HG03196 (cell line): ENCODE results near the gene IAPP.
"Not testable (repeated sequence)": the region's sequence is repeated elsewhere in the genome, so short reads cannot be mapped to it uniquely, and the experiment has no call there.

Source experiments
- ATAC-seq: cut with Tn5 transposase; IDR thresholded peaks from one replicate; pipeline ENCODE4 v1.9.1; 2021; ENCODE audit not compliant: unreplicated experiment

Gene IAPP

GRCh38 chr12:21372602-21373001 is at the start of gene IAPP:
TSS of gene IAPP (plus strand) at chr12:21372902. CDS start at chr12:21373352, 450 bp downstream.
- no peak for ATAC-seq

- no peak for ATAC-seq
These were observed 49.0 kb upstream of the IAPP start for GRCh38 chr12:21323736-21324135.

DNA sequence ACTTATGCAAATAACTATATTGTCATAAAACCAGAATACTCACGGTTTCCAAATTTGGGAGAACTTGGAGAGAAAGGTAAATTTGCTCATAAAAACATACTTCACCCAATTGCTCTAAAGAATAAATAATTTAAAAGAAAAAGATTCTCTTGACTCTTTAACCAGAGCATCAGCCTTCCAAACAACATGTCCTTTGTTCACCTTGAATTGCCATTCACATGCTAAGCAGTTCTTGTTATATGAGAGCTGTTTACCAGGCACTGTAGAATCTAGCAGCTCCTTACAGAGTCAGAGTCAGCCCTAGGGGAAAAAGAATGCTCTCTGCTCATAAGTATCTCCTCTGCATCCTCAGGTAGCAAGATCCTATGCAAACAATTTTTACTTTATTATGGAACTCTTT is 48.2 kb upstream of the IAPP start:
- ATAC-seq: no peak

DNA sequence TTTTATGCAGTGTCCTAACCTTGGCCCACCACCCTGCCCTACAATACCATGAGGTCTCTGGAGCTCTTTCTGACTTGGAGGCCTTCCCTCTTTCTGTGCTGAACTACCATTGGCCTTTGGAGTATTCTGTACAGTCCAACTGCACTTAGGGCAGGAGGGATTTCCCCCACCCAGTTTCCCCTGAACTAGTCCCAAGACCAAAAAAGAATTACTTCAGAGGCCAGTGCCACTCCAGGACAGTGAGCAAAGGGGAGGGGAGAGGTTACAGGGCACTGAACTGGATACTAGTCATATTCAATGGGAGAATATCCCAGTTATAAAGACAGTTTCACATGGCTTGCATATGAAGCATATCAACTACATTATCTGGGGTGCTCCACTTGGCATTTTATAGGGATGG is 44.1 kb upstream of the IAPP start:
- ATAC-seq: no peak

DNA sequence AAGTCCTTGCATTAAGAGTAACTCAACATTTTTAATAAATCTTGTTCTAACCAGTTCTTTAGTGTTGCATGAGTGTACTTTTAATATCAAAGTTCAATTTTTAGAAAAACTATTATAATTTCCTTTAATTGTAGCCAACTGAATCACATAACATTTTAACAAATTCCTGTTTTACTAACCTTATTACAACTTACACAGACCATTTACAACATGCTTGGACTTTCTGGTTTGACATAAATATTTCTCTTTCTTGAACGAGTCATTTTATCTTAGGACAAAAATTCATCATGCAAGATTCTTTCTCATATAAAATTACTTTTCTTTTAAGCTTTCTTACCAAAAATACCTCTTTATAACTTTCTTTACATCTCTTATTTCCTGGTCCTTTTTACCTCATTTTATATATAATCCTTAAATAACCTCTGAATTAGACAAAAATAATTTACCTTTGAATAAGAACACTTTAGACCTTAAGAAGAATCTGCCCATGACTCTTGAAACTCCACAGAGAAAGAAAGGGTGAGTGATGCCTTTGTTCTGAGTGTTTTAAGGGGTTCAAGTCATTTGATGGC is 41.9 kb upstream of the IAPP start:
- ATAC-seq: no peak

DNA sequence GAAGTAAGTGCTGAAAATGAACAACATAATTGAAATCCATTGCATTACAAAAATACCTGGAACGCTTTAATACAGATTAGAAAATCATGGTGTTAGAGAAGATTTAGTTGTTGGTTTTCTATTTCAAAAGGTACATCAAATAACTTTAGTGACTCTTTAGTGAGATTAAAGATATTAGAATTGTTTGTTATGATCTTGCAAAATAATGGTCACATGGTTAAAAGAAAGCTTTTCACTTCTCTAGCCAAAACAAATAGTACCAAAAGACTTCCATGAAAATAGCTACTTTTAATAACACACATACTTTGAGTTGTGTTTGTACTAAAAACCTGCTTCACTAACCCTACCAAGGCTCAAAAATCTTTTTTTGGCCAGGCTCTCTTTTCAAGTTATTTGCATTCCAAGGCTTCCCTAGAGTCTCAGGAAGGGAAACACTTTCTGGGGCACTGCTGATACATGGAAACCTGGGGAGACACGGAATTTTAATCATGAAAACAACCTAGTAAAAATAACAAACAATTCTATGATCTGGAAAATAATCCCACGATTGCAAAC is 37.9 kb upstream of the IAPP start, which contains the start of gene SLCO1A2:
Gene SLCO1A2, minus strand, starts transcription at position 147 of the 555 bp plus-strand sequence. CDS start 270 bp downstream, outside the sequence.
- ATAC-seq: no peak

GRCh38 chr12:21336656-21337055 is 36.0 kb upstream of the IAPP start:
- ATAC-seq: no peak

- no peak for ATAC-seq
These were observed 35.2 kb upstream of the IAPP start for GRCh38 chr12:21337453-21337852.

DNA sequence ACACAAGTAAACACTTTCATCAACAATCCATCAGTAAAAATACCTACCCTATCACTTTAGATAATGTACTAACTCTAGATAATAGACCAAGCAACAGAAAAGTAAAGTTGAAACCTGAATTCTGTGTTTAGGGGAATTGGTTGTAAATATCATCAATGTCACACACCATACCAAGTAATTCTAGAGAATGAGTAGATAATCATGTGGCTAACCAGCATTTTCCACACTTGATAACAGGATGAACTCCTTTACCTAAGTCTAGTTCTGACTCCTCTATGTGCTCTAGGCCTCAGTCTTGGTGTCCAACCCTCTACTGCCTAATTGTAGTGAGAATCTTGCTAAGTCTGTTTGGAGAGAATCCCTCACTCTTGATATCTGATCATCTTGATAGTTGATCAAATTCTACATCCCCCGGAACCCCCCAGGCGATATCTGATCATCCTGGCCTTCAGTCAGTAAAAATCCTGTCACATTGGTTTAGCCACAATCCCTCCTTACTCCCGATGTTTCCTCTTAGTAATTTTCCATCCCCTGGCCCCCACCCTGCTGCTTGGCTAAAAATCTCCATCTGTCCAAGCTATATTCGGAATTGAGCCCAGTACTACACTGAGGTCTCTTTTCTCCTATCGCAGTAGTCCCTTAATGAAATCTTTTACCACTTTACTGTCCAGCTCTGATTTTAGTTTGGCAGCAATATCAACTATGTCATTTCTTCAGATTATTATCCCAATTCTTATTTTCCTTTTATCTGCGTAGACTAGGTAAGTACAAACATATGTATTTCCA is 34.5 kb upstream of the IAPP start:
- ATAC-seq: no peak

DNA sequence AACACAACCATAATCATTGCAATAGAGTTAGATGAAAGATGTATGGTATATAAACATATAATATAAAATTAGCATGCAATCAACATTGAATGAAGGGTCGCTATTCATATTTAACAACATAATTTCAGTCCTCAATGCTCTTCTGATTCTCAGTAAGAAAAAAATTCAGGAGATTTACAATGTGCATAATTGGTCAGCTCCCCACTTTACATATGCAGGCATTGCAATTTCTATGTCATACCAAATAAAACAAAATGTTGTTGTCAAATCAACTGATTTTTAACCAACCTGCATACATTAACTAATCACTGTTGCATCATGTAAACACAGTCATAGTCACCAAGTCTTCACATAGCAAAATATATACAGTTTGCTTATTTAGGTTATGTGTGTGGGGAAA is 32.8 kb upstream of the IAPP start:
- no peak for ATAC-seq

DNA sequence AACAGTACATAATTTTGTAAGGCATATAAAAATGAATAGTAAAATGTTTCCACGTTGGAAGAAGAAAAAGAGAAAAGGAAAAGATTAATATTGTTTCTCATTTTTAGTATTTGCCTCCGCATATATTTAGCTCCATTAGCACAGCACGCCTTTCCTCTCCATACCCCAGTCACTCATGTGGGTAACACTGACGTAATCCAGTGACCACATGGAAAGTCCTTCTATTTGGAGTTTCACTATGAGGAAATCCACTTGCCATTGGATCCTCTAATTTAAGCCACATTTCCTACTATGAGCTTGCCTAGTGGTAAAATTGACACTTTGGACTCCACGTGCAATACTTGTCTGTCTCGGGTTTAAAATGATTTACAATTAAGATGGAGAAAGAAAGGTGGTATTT is 32.3 kb upstream of the IAPP start:
- ATAC-seq: no peak

DNA sequence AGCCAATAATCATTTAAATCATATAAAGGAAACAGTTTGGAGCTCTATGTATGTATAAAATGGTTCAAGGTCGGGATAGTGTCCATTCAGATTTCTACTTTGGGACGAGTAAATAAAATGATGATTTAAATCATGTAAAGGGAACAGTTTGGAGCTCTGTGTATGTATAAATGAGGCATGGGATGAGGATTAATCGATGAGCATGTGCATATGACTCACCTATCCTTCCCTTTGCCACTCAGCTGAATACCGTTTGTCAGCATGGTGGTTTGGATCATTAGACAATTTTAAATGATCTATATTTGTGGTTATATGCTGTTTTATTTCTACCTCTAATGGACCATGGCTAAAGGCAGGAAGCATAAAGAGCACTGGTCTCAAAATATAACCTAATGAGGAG is 30.9 kb upstream of the IAPP start:
- no peak for ATAC-seq

- ATAC-seq: no peak
These were observed 29.1 kb upstream of the IAPP start for GRCh38 chr12:21343636-21344035.

GRCh38 chr12:21346542-21347205 is 26.0 kb upstream of the IAPP start:
- no peak for ATAC-seq

GRCh38 chr12:21350975-21351374 is 21.7 kb upstream of the IAPP start:
- ATAC-seq: no peak

GRCh38 chr12:21353487-21353886 is 19.2 kb upstream of the IAPP start:
- ATAC-seq: no peak

DNA sequence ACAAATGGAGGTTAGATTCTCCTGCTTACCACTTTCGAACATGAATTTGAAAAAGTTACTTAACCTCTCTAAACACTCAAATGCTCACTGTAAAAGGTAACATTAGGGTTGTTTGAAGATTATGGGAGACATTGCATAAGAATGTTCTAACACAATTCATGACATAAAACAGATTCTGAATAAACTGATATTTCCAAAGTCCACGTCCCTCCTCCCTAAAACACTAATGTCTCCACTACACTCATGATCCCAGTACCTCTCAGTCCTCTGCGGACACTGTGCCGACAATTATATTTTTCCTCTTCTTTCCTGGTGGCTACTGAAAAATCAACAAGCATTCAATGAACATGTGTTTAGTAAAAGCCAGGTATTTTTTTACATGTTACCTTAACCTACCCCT is 18.8 kb upstream of the IAPP start:
- ATAC-seq: no peak

GRCh38 chr12:21354641-21355040 is 18.1 kb upstream of the IAPP start:
- no peak for ATAC-seq

- not testable (repeated sequence) for ATAC-seq
These were observed 12.1 kb upstream of the IAPP start for GRCh38 chr12:21360632-21361031.

DNA sequence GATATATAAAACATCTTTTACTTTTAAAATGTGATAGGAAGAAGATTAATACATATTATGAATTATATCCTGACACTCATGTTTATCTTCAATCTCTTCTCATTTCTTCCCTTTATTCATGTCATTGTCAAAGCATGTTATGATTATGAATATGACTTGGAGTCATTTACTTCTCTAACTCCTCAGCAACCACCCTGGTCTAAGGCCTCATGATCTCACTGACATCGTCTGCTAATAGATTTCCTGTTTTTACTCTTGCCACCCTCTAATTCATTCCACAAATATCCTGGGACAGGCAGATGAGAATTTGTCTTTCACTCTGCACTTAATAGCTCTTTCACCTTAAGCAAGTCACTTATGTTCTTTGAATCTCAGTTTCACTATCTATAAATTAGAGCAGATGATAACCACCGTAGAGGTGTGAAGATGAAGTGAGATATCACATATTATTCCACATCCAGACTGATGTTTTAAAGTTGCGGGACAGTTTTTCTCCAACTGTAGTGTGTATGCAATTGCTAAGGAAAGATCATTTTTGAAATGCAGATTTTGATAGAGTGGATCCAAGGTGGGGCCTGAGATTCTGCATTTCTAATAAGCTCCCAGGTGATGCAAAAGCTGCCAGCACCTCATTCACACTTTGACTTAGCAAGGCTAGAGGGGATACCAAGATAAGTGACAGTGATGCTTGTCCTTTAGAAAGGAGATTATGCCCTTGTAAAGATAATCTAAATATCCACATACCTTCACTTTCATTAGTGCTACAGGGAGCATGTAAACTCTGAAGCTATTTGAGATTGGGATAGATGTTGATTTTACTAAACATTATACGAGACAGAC is 3.3 kb upstream of the IAPP start:
- no peak for ATAC-seq
